Muscle of leg (tissue), 11 donors: ENCODE data around the gene CORIN. TPM values are rescaled to one million over a fixed set of nuclear protein-coding genes. Genes with fewer than 3 reads are reported as not detected.
"Not testable (repeated sequence)": the region's sequence is repeated elsewhere in the genome, so short reads cannot be mapped to it uniquely, and the experiment has no call there.

Source experiments
- DNase-seq: peaks from one replicate; pipeline ENCODE4 v3.0.0; 2013
- H3K27ac ChIP-seq: one replicate; pipeline ENCODE4 v1.5.1; 2013; ENCODE audit warnings: mild to moderate bottlenecking, low read length, control low read depth
- H3K27me3 ChIP-seq: one replicate; pipeline ENCODE4 v1.6.1; 2013; ENCODE audit warnings: low read length; ENCODE audit not compliant: control insufficient read depth, insufficient read depth
- H3K36me3 ChIP-seq: one replicate; pipeline ENCODE4 v1.6.1; 2013; ENCODE audit warnings: low read length; ENCODE audit not compliant: control insufficient read depth, insufficient read depth
- H3K4me1 ChIP-seq: one replicate; pipeline ENCODE4 v1.6.1; 2013; ENCODE audit warnings: low read length; ENCODE audit not compliant: control insufficient read depth, insufficient read depth
- H3K4me3 ChIP-seq: one replicate; pipeline ENCODE4 v1.5.1; 2013; ENCODE audit warnings: low read length, control low read depth
- H3K9me3 ChIP-seq: replicated peaks from 2 replicates; pipeline ENCODE4 v1.6.1; 2013; ENCODE audit warnings: low read depth, low read length; ENCODE audit not compliant: control insufficient read depth
- WGBS: methylation state at CpG from one replicate; pipeline ENCODE4 v1.1.5; 2013; ENCODE audit warnings: missing lambda C conversion rate; ENCODE audit not compliant: insufficient coverage; 5-methylcytosine and 5-hydroxymethylcytosine counted together
- polyA plus RNA-seq, 8 donors: library from polyadenylated mRNA; unstranded; fragments of 120-200 nt; gene quantifications; one replicate each; pipeline versions ENCODE4 v1.2.1 to v1.2.3, GENCODE V29; 2013; ENCODE audit warnings: inconsistent platforms in 1 of 8, low replicate concordance in 1 of 8; ENCODE audit not compliant: insufficient read length in 8 of 8, insufficient read depth in 1 of 8
- total RNA-seq: library from RNA; stranded (reverse); fragments of 120-200 nt; gene quantifications from one replicate; pipeline ENCODE4 v1.2.4, GENCODE V29; 2013

The CORIN gene
- total and polyA plus RNA-seq, 9 donors: 0.87 to 3.9 (median 2.0) TPM

- whole genome bisulfite sequencing: 37% methylated on average over 3 of the region's 3 CpGs
- DNase-seq: no peak
- Histone ChIP-seq H3K27ac (no peak overlapping the region), H3K36me3 (no peaks in the 10 kb centered on the region), H3K4me1 (no peaks in the 10 kb centered on the region), H3K9me3 (no peaks in the 10 kb centered on the region), H3K4me3 (no peak overlapping the region), H3K27me3 (no peaks in the 10 kb centered on the region)
These were observed 52.7 kb downstream of the CORIN start for GRCh38 chr4:47785153-47785552.

DNA sequence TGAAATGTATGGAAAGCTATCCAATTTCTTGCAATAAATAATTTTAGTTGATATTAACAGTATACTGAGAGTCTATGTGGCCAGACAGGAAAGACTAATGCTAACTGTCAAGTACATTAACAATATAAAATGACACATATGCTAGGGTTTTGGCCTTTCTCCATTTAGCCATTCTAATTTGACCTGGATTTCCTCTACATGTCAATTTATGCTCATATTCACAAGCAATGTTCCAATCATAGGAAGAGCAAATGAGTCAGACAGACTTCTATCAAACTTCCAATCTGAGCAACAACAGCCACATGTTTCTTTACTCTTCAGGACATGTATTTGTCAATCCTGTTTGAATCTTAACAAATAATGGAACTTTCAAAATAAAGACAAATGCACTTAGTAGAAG lies 53.6 kb downstream of the CORIN start:
- Histone ChIP-seq H3K36me3 (no peaks in the 10 kb centered on the region), H3K9me3 (no peaks in the 10 kb centered on the region), H3K27ac (no peak overlapping the region), H3K4me3 (no peak overlapping the region), H3K4me1 (no peaks in the 10 kb centered on the region), H3K27me3 (no peaks in the 10 kb centered on the region)
- DNase-seq: no peak

DNA sequence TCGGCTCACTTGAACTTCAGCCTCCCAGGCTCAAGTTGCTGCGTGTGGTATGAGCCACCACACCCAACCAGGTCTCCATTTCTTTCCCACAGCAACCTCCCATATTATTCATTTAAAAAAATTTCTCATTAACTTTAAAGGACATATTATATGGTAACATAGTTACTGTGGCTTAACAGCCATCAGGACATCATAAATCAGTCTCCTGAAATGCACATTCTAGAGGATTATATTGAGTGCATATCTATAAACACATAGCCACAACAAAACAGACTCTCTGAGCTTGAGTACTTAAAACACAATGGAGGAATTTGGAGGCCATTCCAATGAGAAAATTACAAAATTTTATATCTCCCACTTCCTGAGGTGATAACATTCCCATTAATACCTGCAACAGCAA lies 61.5 kb downstream of the CORIN start:
- no peaks in the 10 kb centered on the region for H3K9me3 ChIP-seq
- WGBS: no CpG with 5 or more reads among the region's 2 CpGs
- no peak overlapping the region for H3K4me3 ChIP-seq
- H3K27me3 ChIP-seq: no peaks in the 10 kb centered on the region
- H3K27ac ChIP-seq: no peak overlapping the region
- H3K4me1 ChIP-seq: no peaks in the 10 kb centered on the region
- no peak for DNase-seq
- no peaks in the 10 kb centered on the region for H3K36me3 ChIP-seq

- Histone ChIP-seq H3K4me1 (no peaks in the 10 kb centered on the region), H3K27me3 (no peaks in the 10 kb centered on the region), H3K4me3 (no peak overlapping the region), H3K36me3 (no peaks in the 10 kb centered on the region), H3K9me3 (no peaks in the 10 kb centered on the region), H3K27ac (no peak overlapping the region)
- DNase-seq: no peak
- no CpG with 5 or more reads among the region's 6 CpGs for WGBS
These were observed 63.8 kb downstream of the CORIN start for GRCh38 chr4:47774079-47774478.

DNA sequence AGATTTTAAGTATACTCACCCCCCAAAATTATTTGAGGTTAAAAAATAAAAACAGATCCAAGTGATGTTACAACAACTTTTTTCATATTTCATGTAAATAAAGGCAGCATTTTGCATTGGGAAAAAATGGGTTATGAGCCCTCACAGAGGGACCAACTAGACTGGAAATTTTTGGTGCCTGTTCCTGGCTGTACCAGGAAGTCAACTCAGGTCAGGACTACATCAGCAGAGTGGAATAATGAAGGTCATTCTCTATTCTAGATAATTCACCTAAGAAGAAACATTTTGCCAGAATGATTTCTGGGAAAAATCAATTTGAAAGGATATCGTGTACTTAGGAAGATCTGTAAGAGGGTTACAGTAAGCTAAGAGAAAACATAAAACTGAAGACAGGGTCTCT lies 66.8 kb downstream of the CORIN start:
- H3K9me3 ChIP-seq: no peaks in the 10 kb centered on the region
- H3K4me3 ChIP-seq: no peak overlapping the region
- H3K27me3 ChIP-seq: no peaks in the 10 kb centered on the region
- no peak for DNase-seq
- no peaks in the 10 kb centered on the region for H3K4me1 ChIP-seq
- H3K27ac ChIP-seq: no peak overlapping the region
- H3K36me3 ChIP-seq: no peaks in the 10 kb centered on the region
- WGBS: no CpG with 5 or more reads among the region's 1 CpG

GRCh38 chr4:47767956-47768355 lies 69.9 kb downstream of the CORIN start:
- not testable (repeated sequence) for H3K27ac ChIP-seq, H3K36me3 ChIP-seq, DNase-seq, H3K4me3 ChIP-seq, H3K9me3 ChIP-seq, H3K27me3 ChIP-seq, H3K4me1 ChIP-seq
- WGBS: 75% methylated on average over 6 of the region's 7 CpGs

DNA sequence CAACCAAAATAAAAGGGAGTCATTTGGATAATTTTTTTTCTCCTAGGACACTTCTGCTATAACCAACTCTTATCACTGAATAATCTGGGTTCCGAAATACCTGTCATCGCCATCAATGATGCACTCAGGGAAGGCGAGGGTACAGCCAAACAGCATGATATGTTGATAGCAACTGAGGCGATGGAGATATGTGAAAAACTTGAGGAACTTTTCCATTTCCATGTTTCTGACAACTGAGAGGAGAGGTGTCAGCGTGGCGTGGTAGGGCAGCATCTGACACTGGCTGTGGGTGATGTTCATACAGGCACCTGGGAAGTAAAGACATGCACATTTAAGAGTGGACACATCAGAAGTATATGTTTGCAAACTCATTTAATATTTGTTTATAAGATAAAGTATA lies 74.6 kb downstream of the CORIN start:
- Histone ChIP-seq H3K27ac (no peak overlapping the region), H3K27me3 (no peaks in the 10 kb centered on the region)
- WGBS: 93% methylated on average over 4 of the region's 6 CpGs

DNA sequence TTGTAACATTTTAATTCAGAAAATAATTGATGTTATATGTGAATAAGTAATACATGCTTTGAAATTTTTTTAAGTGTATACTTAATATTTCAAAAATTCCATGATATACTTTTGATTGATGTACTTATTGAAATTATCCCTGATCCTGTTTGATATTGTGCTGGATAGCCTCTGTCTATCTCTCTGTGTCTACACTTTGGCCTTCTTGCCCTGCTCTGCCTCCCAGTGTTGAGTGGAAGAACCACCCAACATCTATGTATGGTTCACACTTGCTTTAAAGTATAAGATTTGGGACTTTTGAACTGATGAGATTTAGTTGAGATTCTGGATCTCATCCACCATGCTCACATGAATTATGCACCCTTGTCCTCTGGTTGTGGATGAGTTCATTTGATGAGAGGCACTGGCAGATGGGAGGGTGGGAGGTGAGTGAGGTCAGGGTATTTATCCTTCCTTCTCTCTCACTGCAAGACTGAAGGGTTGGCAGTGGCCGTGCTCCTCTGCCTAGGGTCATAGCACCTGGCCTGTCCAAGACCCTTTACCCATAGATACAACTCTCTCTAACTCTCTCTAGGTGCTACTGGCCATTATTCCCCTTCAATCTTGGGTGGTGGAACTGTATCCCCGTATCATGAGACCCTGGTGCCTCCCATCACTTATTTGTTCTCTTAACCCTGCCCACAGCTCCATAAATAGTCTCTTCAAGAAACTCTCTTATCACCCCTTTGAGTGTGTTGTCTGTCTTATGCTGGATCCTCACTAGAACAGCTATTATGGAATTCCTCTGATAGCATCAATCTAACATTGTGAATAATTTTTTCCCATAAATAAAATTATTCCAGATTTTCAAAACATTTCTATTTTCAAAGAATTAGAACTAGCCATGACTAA lies 75.2 kb downstream of the CORIN start:
- no peaks in the 10 kb centered on the region for H3K36me3 ChIP-seq
- H3K27me3 ChIP-seq: no peaks in the 10 kb centered on the region
- no peak overlapping the region for H3K4me3 ChIP-seq
- H3K27ac ChIP-seq: no peak overlapping the region
- no peaks in the 10 kb centered on the region for H3K9me3 ChIP-seq
- H3K4me1 ChIP-seq: no peaks in the 10 kb centered on the region
- WGBS: 70% methylated on average over 1 of the region's 2 CpGs
- no peak for DNase-seq

More for the DNA sequence above, 74.6 kb downstream of the CORIN start:
- Histone ChIP-seq H3K36me3 (no peaks in the 10 kb centered on the region), H3K4me1 (no peaks in the 10 kb centered on the region), H3K4me3 (no peak overlapping the region), H3K9me3 (no peaks in the 10 kb centered on the region)
- DNase-seq: no peak

DNA sequence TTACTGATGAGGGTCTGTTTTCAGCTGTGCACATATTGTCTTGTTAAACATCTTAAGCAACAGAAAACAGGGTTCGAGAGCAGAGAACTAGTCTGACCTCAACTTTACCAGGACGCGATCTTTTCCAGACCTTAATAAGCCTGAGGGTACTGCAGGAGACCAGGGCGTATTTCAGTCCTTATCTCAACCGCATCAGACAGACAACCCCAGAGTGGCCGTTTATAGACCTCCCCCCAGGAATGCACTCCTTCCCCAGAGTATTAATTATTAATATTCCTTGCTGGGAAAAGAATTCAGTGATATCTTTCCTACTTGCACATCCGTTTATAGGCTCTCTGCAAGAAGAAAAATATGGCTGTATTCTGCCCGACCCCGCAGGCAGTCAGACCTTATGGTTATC lies 84.6 kb downstream of the CORIN start:
- not testable (repeated sequence) for H3K9me3 ChIP-seq, H3K27me3 ChIP-seq, H3K27ac ChIP-seq, H3K4me3 ChIP-seq, H3K36me3 ChIP-seq, DNase-seq, H3K4me1 ChIP-seq
- 19% methylated on average over 3 of the region's 9 CpGs for WGBS

GRCh38 chr4:47752214-47752613 lies 85.7 kb downstream of the CORIN start:
- Histone ChIP-seq H3K27me3 (no peaks in the 10 kb centered on the region), H3K36me3 (no peaks in the 10 kb centered on the region), H3K27ac (no peak overlapping the region), H3K4me1 (no peaks in the 10 kb centered on the region), H3K4me3 (no peak overlapping the region), H3K9me3 (no peaks in the 10 kb centered on the region)
- DNase-seq: no peak
- WGBS: no CpG with 5 or more reads among the region's 5 CpGs

DNA sequence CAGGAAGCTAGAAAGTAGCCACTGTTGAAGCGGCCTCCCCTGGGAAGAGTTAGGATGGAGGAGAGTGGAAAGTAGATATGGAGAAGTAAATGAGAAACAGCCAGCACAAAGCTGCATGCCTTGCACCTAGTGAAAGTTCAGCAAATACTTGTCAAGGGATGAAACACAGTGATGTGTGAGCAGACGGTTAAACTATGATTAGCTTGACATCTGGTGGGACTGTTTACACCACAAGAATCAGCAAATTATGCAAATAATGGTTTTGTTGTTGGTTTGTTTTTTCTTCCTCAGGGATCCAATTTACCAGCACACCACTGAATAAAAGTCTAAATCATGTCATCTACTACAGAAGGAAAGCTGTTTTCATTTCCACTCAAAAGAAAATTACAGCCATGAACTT lies 87.1 kb downstream of the CORIN start:
- Histone ChIP-seq H3K4me3 (no peak overlapping the region), H3K9me3 (no peaks in the 10 kb centered on the region), H3K27ac (no peak overlapping the region), H3K36me3 (no peaks in the 10 kb centered on the region), H3K4me1 (no peaks in the 10 kb centered on the region), H3K27me3 (no peaks in the 10 kb centered on the region)
- DNase-seq: no peak
- no CpG with 5 or more reads among the region's 2 CpGs for WGBS
